Uterus (tissue), 2 donors: ENCODE data around the gene PDE4D.

Source experiments
- CTCF ChIP-seq, 4 experiments: fragments of 200-600 bp in 2 of 4; fragments of 450-650 bp in 2 of 4; sonication (generic) in 2 of 4; IDR thresholded peaks; one replicate each; pipeline ENCODE4 v1.5.1; 2016 to 2019; ENCODE audit warnings: antibody characterized with exemption in 4 of 4, mild to moderate bottlenecking in 2 of 4, moderate library complexity in 1 of 4
- POLR2A ChIP-seq, 2 donors: fragments of 450-650 bp; IDR thresholded peaks; one replicate each; pipeline ENCODE4 v1.6.1; 2016; ENCODE audit warnings: antibody characterized with exemption in 2 of 2, mild to moderate bottlenecking in 1 of 2, moderate library complexity in 1 of 2

- TF ChIP-seq CTCF (IDR thresholded peaks at IDR 0.05) (no peak), POLR2A (IDR thresholded peaks at IDR 0.05) (no peak)
Measured at GRCh38 chr5:59905188-59905587, 11.7 kb upstream of the PDE4D start.
